Activated naive CD4-positive, alpha-beta T cell treated with anti-CD3 and anti-CD28 coated beads, Interleukin-2, amount 50 U/mL, for 72 hours (primary cell): Measurements from ENCODE around the gene NAGA. TPM values are rescaled to one million over a fixed set of nuclear protein-coding genes. Genes with fewer than 3 reads are reported as not detected.
A peak's percentile ranks its signal among the peaks of the same experiment; 100 is the strongest.

Source experiments
- ATAC-seq, 2 donors: fragments of 150-1000 bp; cut with Tn5 transposase; 2 replicates each; pipeline ENCODE4 v1.10.0; 2021; ENCODE audit warnings: mild to moderate bottlenecking in 2 of 2, moderate library complexity in 2 of 2
- DNase-seq, 2 donors: peaks; one replicate each; pipeline ENCODE4 v3.0.0; 2021 to 2022; ENCODE audit warnings: low spot score in 2 of 2
- H3K27ac Mint-ChIP-seq, 2 donors: one replicate each; pipeline ENCODE4 v1.8.0; 2022; ENCODE audit warnings: mild to moderate bottlenecking in 2 of 2, mixed read lengths in 2 of 2
- H3K36me3 Mint-ChIP-seq, 2 donors: one replicate each; pipeline ENCODE4 v1.8.0; 2022; ENCODE audit warnings: mixed read lengths in 2 of 2
- H3K9me3 Mint-ChIP-seq, 2 donors: one replicate each; pipeline ENCODE4 v1.8.0; 2022; ENCODE audit warnings: mixed read lengths in 2 of 2
- total RNA-seq, 2 donors: library from RNA; stranded (reverse); gene quantifications; one replicate each; pipeline ENCODE4 v1.2.3, GENCODE V29; 2022

Gene NAGA
- total RNA-seq, 2 donors from 2014 or later: 26.3 to 32.3 TPM

- no peak overlapping the region for H3K27ac Mint-ChIP-seq
- ATAC-seq (peak; percentile 66 to 87), DNase-seq (no peak)
- H3K36me3 Mint-ChIP-seq: no peaks in the 10 kb centered on the region
- no peaks in the 10 kb centered on the region for H3K9me3 Mint-ChIP-seq
Observed at GRCh38 chr22:42022162-42022847, 48.3 kb downstream of the NAGA start.

DNA sequence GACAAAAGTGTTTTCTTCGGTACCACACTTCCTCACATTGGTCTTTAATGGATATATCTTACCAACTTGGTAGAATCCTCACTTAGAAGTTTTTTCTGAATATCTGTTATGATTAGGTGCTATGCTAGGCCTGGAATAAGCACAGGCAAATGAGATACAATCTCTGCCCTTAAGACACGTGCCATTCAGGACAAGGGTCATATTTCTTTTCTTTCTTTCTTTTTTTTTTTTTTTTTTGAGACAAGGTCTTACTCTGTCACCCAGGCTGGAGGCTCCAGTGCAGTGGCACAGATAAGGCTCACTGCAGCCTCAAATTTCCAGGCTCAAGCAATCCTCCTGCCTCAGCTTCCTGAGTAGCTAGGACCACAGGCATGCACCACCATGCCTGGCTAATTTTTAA, 49.0 kb downstream of the NAGA start:
- H3K27ac Mint-ChIP-seq: no peak overlapping the region
- DNase-seq: no peak
- no peaks in the 10 kb centered on the region for H3K36me3 Mint-ChIP-seq

GRCh38 chr22:42018224-42018623, 52.4 kb downstream of the NAGA start:
- Mint-ChIP-seq H3K36me3 (peaks cover 0 to 5% of the 10 kb centered on the region in 2 donors), H3K9me3 (no peaks in the 10 kb centered on the region), H3K27ac (peak overlapping the region; percentile 9 to 11)
- ATAC-seq (no peak), DNase-seq (no peak)

More for the DNA sequence above, 49.0 kb downstream of the NAGA start:
- no peak for ATAC-seq
- H3K9me3 Mint-ChIP-seq: no peaks in the 10 kb centered on the region

- H3K36me3 Mint-ChIP-seq: peaks cover 5 to 9% of the 10 kb centered on the region in 2 donors
- H3K27ac Mint-ChIP-seq: no peak overlapping the region
- peaks cover 0 to 6% of the 10 kb centered on the region in 2 donors for H3K9me3 Mint-ChIP-seq
- ATAC-seq: no peak
- no peak for DNase-seq
Observed at GRCh38 chr22:42016111-42016510, 54.5 kb downstream of the NAGA start.

GRCh38 chr22:42013385-42013784, 57.2 kb downstream of the NAGA start:
- no peak for DNase-seq
- Mint-ChIP-seq H3K9me3 (peaks cover 0 to 15% of the 10 kb centered on the region in 2 donors), H3K27ac (no peak overlapping the region)

GRCh38 chr22:42010778-42011177, 59.8 kb downstream of the NAGA start:
- H3K9me3 Mint-ChIP-seq: peaks cover 0 to 16% of the 10 kb centered on the region in 2 donors
- no peak for ATAC-seq
- peaks cover 9 to 11% of the 10 kb centered on the region in 2 donors for H3K36me3 Mint-ChIP-seq

More at GRCh38 chr22:42013385-42013784, 57.2 kb downstream of the NAGA start:
- peaks cover 9 to 11% of the 10 kb centered on the region in 2 donors for H3K36me3 Mint-ChIP-seq
- no peak for ATAC-seq

More at GRCh38 chr22:42010778-42011177, 59.8 kb downstream of the NAGA start:
- H3K27ac Mint-ChIP-seq: no peak overlapping the region
- no peak for DNase-seq

Other genes with a start within 250 kb of the NAGA start
- gene SREBF2, start 237.7 kb downstream of the NAGA start, total RNA-seq: 100 to 1,000 TPM; 162 to 163 TPM
- gene SHISA8, start 155.7 kb downstream of the NAGA start, total RNA-seq: 1 to 10 TPM; 1.1 to 4.2 TPM
- gene TNFRSF13C, start 144.0 kb downstream of the NAGA start, total RNA-seq: 1 to 10 TPM; 4.4 to 8.4 TPM
- gene CENPM, start 123.7 kb downstream of the NAGA start, total RNA-seq: 100 to 1,000 TPM in 1 of 2 donors, 10 to 100 TPM in 1; 72.8 to 108 TPM
- gene SEPTIN3, start 101.4 kb downstream of the NAGA start, total RNA-seq: 1 to 10 TPM; 1.2 to 4.2 TPM
- under 1 TPM; 0.39 to 0.47 TPM for gene WBP2NL, start 72.0 kb downstream of the NAGA start, total RNA-seq
- 1 to 10 TPM; 2.1 to 2.2 TPM for gene PHETA2, start 3.4 kb upstream of the NAGA start, total RNA-seq
- 10 to 100 TPM; 48.3 to 59.9 TPM for gene SMDT1, start 8.9 kb upstream of the NAGA start, total RNA-seq
- gene NDUFA6, start 20.0 kb upstream of the NAGA start, total RNA-seq: 100 to 1,000 TPM in 1 of 2 donors, 10 to 100 TPM in 1; 84.9 to 107 TPM
- 1 to 10 TPM; 2.2 to 4.8 TPM for gene CYP2D6, start 60.0 kb upstream of the NAGA start, total RNA-seq
- gene TCF20, start 199.8 kb upstream of the NAGA start, total RNA-seq: 10 to 100 TPM; 68.9 to 75.0 TPM